ENCODE measurements around the gene PGLYRP3.

The PGLYRP3 gene

GRCh38 chr1:153259387-153259786, 53.4 kb downstream of the PGLYRP3 start, which contains the start of gene LORICRIN:
LORICRIN (plus strand) TSS chr1:153259687; CDS start chr1:153260950, 1,263 bp downstream.
- no peak for DNase-seq

- no peak for DNase-seq
Measured at GRCh38 chr1:153253693-153254092, 59.1 kb downstream of the PGLYRP3 start.

DNA sequence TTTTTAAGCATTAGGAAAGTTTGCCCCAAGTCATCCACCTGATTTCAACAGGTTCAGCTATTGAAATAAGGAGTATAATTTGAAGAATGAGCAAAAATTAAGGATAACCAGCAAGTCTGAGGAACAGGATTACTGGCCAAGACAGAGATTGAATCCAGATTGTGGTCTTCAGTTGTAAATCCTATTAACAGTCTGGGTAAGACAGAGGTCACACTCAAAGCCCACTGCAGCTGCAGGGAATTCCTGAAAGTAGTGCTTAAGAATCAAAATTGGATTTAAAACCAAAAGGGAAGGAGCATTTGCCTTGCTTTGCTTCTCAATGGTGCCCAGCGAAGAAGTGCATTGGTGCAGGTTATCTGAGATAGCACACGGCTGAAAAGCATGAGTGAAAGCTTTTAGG, 59.7 kb downstream of the PGLYRP3 start:
- DNase-seq = no peak

GRCh38 chr1:153251988-153252387, 60.8 kb downstream of the PGLYRP3 start:
- no peak for DNase-seq

GRCh38 chr1:153251562-153251961, 61.2 kb downstream of the PGLYRP3 start:
- no peak for DNase-seq

- DNase-seq = no peak
Measured at GRCh38 chr1:153251087-153251486, 61.7 kb downstream of the PGLYRP3 start.

DNA sequence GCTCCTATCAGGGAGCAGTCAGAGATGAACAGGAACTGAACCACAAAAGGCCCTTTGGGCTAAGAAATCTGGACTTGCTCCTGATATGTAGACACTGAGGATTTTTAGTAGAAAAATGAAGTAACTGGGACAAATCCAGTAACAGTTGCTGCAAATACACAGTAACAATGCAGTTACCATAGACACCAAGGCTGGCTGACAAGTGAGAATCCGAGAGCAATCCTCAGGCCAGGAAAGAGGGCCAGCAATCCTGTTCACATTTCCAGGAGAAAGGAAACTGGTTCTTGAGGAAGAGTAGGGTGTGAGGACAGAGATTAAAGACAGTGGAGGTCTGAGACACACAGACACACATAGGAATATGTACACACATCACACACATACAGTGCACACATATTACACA, 62.6 kb downstream of the PGLYRP3 start:
- no peak for DNase-seq

DNA sequence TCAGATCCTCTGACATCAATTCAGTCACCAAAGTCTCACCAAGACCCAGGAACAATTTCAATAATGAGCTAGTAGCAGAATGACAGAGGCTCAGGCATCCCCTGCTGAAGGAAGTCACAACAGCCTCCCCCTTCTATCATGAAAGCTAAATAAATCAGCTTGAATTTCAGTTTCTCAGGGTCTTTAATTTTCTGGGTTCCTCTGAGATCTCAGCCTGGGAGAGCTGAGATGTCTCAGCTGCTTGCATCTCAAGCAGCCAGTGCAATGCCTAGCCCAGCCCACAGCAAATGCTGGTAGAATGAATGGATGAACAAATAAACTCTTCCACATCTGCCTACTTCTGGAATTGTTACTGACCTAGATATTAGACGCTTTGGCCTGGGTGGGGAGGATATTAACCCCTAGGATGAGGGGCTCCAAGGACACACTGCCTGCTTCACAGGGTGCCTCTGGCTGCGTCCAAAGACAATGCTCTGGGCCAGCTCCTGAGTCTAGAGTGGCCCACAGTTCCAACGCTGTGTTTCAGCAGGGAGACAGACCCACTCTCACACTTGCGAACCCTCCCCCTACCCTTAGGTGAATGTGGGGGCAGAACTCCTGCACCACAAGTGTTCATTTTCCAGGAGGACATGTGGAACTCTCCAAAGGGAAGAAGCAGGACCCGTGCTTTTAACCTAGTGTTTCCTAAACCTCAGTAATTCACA, 64.4 kb downstream of the PGLYRP3 start:
- DNase-seq = no peak
